Fibroblast of peridontal ligament (primary cell): ENCODE results near the gene TWF2.
"Not testable (repeated sequence)": the region's sequence is repeated elsewhere in the genome, so short reads cannot be mapped to it uniquely, and the experiment has no call there.

Experiments
- DNase-seq: peaks from one replicate; pipeline ENCODE4 v3.0.0-alpha.2; 2010; ENCODE audit errors: extremely low read depth

The TWF2 gene

GRCh38 chr3:52238761-52239701 lies at the start of gene TWF2:
TSS of gene TWF2 (minus strand) at chr3:52239158. CDS start at chr3:52239016, 142 bp downstream.
- DNase-seq = peak; percentile 63

DNA sequence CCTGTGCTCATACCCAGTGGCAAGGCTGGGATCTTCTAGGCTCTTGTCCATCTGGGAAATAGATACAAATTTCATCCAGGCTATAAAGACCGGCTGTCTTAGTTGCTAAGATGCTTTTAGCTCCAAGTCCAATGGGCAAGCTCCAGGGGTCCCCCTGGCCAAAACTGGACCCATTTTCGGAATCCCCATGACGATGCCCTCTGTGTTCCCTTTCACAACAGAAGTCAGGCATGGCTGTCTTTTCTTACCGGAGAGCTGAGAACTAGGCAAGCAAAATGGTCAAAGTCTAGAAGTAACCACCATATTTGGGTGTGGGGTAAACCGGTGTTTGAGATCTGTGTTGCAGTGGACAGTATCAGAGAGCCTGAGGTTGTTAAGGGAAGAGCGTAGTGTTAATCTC lies 49.7 kb upstream of the TWF2 start:
- no peak for DNase-seq

GRCh38 chr3:52286777-52287110 lies 47.8 kb upstream of the TWF2 start:
- no peak for DNase-seq

GRCh38 chr3:52284051-52284450 lies 45.1 kb upstream of the TWF2 start:
- DNase-seq = not testable (repeated sequence)

DNA sequence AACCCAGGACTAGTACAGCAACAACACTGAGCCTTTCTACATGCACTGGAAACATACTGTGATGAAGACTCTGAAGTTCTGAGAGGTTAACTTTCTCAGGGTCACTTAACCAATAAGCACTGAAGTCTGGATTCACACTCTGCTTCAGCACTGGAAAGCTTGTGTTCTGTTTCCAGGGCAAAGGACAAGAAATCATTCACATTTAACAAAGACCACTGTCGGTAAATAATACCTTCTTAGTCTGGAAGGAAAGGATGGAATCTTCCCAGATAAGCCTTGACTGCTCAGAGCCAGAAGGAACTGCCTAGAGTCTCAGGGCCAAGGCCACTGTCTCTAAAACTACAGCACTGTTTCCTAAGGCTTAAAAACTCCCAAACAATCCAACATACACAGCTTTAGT lies 44.3 kb upstream of the TWF2 start:
- no peak for DNase-seq

GRCh38 chr3:52281981-52282801 lies 43.2 kb upstream of the TWF2 start:
- DNase-seq = peak; percentile 25

DNA sequence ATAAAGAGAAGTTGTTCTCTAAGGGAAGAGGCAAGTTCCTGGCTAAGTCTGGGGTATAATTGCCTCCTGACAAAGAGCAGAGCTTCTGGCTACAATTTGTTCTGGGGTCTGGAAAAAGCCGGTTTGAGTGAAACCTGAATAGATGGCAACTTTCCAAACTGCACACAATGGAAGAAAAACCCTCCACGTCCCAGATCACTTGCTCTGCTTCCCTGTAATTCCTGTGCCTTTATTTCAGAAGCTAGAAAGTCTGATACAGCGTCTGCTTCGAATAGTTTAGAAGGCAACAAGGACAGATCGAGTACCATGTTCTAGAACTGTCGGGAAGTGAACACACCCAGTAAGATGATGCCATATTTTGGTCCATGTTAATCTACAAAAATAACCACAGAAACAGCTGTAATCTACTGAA lies 41.1 kb upstream of the TWF2 start:
- peak; percentile 63 for DNase-seq

DNA sequence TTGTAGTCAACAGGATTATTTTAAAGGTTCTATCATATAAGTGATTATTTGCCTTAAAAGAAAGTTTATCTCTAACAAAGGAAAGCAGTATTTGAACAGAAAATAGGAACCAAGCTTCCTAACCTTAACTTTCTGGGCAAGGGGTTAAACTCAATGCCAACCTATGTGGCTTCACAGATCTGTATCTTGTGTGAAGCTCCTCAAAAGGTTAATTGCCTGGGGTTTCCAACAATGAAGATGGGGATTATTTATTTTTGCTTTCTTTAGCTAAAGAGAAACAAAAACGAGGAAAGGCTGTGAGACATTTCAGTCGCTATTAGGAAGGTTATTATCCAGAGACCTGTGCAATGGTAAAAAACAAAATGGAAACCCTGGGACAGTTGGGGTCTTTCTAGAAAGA lies 40.6 kb upstream of the TWF2 start:
- no peak for DNase-seq

DNA sequence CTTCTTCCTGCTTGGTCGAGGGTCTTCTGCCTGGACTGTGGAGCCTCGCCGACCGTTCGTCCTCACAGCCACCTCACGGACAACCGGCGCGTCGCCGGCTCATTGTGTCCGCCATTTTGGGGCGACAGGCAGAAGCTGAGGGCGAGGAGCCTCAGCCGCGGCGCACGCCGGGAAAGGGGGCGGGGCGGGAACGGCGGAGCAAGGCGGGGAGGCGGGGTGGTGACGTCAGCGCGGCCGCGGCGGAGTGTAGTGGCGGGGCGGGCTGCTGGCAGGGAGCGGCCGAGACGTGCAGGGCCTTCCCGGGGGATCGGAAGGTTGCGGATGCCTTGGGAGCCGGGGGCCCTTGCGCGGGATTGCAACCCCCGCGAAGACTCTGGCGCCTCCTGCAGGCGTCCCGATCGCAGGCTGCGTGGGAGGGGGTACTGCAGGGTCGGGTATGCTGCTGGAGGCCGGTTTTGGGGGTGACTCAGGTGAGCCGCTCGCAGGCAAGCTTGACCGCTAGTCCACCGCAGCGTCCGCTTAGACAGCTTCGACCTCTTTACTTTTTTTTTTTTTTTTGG lies 39.6 kb upstream of the TWF2 start, which contains the start of gene WDR82:
TSS of gene WDR82 (minus strand) at position 140 of the 560 bp plus-strand sequence. CDS start 288 bp downstream, outside the sequence.
- peak; percentile 86 for DNase-seq

DNA sequence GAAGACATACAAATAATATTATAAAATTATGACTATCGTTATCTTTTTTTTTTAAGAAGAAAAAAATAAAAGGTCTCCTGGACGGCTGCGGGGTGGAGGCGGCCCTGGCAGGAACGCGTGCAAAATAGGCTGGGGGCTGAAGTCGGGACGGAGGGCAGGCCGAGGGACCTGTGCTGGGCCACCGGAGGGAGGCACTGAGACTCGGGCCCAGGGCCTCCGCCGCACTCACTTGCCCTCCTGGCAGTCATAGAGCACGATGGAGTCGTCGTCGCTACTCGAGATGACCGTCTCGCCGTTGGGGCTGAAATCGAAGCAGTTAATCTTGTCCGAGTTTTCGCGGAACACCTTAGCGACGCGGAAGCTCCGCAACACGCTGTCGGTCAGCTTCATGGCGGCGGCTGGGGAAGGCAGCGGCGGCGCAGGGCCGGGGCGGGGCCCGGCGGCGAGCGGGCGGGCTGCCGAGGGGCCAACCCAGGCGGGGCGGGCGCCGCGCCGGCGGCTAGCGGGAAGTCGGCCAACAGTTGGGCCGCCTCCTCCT lies 39.1 kb upstream of the TWF2 start:
- peak; percentile 45 for DNase-seq

DNA sequence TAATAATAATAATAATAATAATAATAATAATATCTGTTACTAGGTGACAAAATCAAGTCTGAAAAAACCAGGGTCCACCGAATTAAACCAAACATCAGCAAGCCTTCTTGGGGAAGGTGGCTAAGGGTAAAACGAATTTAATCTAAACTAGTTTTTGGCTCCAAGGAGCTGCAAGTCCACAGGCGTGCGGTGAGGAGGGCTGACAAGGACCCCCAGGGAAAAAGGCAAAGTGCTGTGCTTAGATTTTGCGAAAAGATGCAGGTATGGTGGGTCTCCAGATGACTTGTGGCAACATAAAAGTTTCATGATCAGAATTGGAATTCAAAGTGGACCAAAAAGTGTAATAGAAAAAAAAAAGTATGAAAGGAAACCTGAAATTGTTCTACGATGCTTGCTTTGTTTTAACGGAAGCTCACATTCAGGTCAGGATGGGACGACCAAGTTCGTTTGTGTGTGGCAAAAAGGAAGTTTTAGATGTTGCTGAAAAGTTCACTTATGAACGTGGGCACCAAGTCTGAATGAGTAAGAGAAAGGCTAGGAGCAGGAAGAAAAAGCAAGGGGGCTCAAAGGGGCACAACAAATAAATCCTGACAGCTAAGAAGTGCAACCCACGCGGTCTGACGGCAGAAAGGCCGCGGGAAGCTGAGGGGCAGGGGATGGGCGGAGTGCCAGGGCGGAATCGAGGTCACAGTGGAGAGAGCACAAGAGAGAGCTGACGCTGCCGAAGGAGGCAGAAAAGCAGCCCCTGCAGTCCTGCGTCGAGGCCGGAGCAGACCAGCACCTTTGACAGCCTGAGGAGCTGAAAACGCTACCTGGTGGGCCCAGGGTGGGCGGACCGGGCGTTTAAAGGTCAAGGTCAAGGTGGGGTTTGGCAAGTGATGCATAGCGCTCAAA lies 38.4 kb upstream of the TWF2 start:
- peak; percentile 57 for DNase-seq

DNA sequence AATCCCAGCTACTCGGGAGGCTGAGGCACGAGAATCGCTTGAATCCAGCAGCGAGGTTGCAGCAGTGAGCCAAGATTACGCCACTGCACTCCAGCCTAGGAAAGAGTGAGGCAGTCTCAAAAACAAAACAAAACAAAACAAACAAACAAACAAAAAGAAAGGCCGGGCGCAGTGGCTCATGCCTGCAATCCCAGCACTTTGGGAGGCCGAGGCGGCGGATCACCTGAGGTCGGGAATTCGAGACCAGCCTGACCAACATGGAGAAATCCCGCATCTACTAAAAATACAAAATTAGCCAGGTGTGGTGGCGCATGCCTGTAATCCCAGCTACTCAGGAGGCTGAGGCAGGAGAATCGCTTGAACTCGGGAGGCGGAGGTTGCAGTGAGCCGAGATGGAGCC lies 35.8 kb upstream of the TWF2 start:
- DNase-seq = not testable (repeated sequence)

GRCh38 chr3:52272831-52273230 lies 33.9 kb upstream of the TWF2 start:
- DNase-seq = no peak

DNA sequence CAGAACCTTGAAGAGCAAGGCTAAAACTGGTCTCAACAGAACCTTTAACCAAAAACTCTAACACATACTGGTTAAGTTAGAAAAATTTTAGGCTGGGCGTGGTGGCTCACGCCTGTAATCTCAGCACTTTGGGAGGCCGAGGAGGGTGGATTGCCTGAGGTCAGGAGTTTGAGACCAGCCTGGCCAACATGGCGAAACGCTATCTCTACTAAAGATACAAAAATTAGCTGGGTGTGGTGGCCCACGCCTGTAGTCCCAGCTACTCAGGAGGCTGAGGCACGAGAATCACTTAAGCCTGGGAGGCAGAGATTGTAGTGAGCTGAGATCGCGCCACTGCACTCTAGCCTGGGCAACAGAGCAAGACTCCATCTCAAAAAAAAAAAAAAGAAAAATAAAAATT lies 33.2 kb upstream of the TWF2 start:
- DNase-seq = not testable (repeated sequence)

DNA sequence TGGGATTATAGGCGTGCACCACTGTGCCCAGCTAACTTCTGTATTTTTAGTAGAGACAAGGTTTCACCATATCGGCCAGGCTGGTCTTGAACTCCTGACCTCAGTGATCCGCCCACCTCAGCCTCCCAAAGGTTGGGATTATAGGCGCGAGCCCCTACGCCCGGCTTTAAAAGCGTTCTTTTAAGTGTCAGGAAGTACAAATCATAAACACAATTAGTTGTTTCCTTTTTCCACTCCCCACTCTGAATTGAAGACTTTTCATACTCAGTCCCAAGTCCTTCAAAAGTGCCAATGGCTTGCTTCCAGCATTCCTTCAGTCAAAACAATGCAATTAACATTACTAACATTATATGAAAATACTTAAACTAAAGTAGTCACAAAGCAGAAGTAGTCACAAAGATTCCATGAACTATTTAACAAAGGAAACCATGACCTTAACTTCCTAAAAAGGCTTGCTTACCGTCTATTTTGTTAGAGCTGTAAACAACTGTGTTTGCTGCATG lies 31.3 kb upstream of the TWF2 start:
- peak; percentile 41 for DNase-seq

GRCh38 chr3:52269776-52270175 lies 30.8 kb upstream of the TWF2 start:
- DNase-seq = no peak

GRCh38 chr3:52268036-52268435 lies 29.1 kb upstream of the TWF2 start:
- DNase-seq = no peak

DNA sequence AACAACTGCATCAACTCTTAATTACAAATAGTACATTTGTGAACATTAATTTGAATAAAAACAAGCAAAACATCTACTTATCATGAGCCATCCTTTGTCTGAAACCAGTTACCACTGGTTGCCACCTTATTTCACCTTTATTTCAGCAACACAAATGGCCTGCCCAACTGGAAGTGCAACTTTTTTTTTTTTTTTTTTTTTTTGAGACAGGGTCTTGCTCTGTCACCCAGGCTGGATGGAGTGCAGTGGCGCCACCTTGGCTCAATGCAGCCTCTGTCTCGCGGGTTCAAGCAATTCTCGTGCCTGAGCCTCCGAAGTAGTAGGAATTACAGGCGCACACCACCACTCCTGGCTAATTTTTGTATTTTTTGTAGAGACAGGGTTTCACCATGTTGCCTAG lies 26.4 kb upstream of the TWF2 start:
- DNase-seq = no peak

GRCh38 chr3:52262447-52262846 lies 23.5 kb upstream of the TWF2 start:
- no peak for DNase-seq

DNA sequence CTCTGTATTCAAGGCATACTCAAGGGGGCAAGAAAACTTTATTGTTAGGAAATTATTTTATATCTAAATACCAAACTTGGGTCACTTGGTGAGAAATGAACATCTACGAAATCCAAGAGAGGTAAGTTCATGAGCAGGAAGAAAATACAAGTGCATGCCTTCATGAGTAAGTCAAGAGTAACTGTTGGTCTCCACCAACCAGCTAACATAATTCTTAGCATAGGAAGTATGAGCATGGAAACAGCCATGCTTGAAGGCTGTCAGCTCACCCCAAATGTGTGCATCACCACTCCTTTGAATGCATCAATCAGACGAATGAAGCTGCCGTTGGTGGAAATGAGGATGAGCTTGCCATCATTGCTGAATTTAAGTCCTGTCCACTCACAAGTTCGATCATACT lies 20.5 kb upstream of the TWF2 start:
- DNase-seq = no peak

DNA sequence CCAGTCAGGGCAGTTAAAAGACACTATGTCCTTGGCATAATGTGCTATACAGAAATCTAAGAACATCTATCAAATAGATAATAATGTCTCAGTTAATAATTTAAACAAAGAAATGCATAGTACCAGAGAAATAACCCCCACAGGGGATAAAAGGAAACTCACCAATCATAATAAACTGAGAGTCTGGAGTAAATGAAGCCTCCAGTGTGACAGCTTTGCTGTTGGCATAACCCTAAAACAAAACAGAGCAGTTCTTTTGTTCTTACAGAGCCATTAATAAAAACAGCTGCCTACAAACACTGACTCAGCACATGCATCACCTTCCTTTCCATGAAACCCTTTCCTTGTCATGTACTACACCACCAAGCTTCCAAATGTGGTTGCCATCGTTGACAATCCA lies 20.1 kb upstream of the TWF2 start:
- no peak for DNase-seq
